Body of pancreas (tissue), 4 donors: ENCODE results near the gene ENTR1. TPM values are rescaled to one million over a fixed set of nuclear protein-coding genes. Genes with fewer than 3 reads are reported as not detected.

Experiments
- ATAC-seq: fragments of 150-250 bp; one replicate; pipeline ENCODE4 v1.9.1; 2016
- DNase-seq, 4 donors: peaks; one replicate each; pipeline ENCODE4 v3.0.0-alpha.2; 2019
- H3K27ac ChIP-seq, 4 donors: fragments of 200-600 bp; sonication (generic); 1 replicate in 3 of 4; 2 replicates in 1 of 4; pipeline versions ENCODE4 v1.5.1 to v1.6.1; 2016 to 2019; ENCODE audit warnings: mild to moderate bottlenecking in 1 of 4, mixed read lengths in 1 of 4, moderate library complexity in 1 of 4
- H3K27me3 ChIP-seq, 2 donors: fragments of 200-600 bp; sonication (generic); one replicate each; pipeline ENCODE4 v1.6.0; 2016; ENCODE audit warnings: mild to moderate bottlenecking in 1 of 2
- H3K36me3 ChIP-seq, 2 donors: fragments of 200-600 bp; sonication (generic); replicated peaks in 1 of 2; 2 replicates each; pipeline ENCODE4 v1.5.1; 2016; ENCODE audit warnings: low read depth in 2 of 2; ENCODE audit not compliant: insufficient read depth in 1 of 2
- H3K4me1 ChIP-seq: fragments of 200-600 bp; sonication (generic); one replicate; pipeline ENCODE4 v1.6.0; 2016
- H3K4me3 ChIP-seq, 2 donors: fragments of 200-600 bp; sonication (generic); 1 replicate in 1 of 2; 2 replicates in 1 of 2; pipeline ENCODE4 v1.5.1; 2016 to 2019
- H3K9me3 ChIP-seq, 3 donors: fragments of 200-600 bp; sonication (generic); 1 replicate in 2 of 3; 2 replicates in 1 of 3; pipeline ENCODE4 v1.5.1; 2016
- POLR2A ChIP-seq, 3 donors: fragments of 450-650 bp; IDR thresholded peaks; one replicate each; pipeline ENCODE4 v1.6.1; 2016; ENCODE audit warnings: antibody characterized with exemption in 3 of 3, mild to moderate bottlenecking in 2 of 3
- WGBS, 2 donors: methylation state at CpG; one replicate each; pipeline ENCODE4 v1.1.5; 2017; 5-methylcytosine and 5-hydroxymethylcytosine counted together
- intact Hi-C: fragments of 100-400 bp; cut with DNase I; formaldehyde crosslinking; loops from one replicate; pipeline ENCODE4 v1.15.1; 2023
- total RNA-seq, 2 donors: library from RNA; depleted of rRNA; stranded (reverse); fragments of >200 nt; gene quantifications; one replicate each; pipeline ENCODE4 v1.1.0, GENCODE V29; 2016
- TF ChIP-seq, protein P1 (sequence below), 7 experiments: fragments of 450-650 bp in 4 of 7; fragments of 200-600 bp in 3 of 7; sonication (generic) in 3 of 7; IDR thresholded peaks; one replicate each; pipeline ENCODE4 v1.5.1; 2016 to 2019; ENCODE audit warnings: antibody characterized with exemption in 7 of 7

The ENTR1 gene
- total RNA-seq, 2 donors from 2014 or later: 20.2 to 71.5 TPM

DNA sequence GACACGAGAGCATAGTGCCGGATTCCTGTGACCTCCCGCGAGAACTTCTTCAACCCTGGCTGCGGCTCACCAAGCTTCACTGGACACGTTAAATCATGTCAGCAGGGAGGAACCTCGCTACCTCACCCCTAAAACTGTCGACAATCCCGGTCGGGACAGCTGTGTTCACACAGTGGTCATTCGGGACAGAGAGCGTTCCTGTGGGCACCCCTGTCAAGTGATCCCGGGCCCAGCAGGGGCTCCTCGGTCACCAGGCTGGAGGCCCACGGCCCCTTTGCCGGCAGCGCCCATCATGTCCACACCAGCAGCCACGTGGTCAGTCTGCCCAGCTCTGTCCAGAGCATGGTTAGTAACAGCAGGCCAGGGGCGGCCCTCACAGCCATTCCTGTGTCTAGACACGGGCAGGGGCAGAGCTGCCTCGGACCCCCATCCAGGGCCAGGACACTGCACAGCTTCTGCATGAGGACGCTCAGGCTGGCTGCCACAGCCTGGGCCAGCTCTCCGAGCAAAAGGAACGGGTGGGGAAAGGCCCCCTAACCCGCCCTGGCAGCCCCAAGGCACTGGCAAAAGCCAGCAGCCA, 25.7 kb upstream of the ENTR1 start:
- H3K27me3 ChIP-seq: no peaks in the 10 kb centered on the region
- no peak overlapping the region for H3K27ac ChIP-seq
- DNase-seq (no peak), ATAC-seq (no peak)
- peaks cover 0 to under 1% of the 10 kb centered on the region in 2 donors for H3K36me3 ChIP-seq
- TF ChIP-seq POLR2A (IDR thresholded peaks at IDR 0.05): no peak
- TF ChIP-seq, protein P1, sequence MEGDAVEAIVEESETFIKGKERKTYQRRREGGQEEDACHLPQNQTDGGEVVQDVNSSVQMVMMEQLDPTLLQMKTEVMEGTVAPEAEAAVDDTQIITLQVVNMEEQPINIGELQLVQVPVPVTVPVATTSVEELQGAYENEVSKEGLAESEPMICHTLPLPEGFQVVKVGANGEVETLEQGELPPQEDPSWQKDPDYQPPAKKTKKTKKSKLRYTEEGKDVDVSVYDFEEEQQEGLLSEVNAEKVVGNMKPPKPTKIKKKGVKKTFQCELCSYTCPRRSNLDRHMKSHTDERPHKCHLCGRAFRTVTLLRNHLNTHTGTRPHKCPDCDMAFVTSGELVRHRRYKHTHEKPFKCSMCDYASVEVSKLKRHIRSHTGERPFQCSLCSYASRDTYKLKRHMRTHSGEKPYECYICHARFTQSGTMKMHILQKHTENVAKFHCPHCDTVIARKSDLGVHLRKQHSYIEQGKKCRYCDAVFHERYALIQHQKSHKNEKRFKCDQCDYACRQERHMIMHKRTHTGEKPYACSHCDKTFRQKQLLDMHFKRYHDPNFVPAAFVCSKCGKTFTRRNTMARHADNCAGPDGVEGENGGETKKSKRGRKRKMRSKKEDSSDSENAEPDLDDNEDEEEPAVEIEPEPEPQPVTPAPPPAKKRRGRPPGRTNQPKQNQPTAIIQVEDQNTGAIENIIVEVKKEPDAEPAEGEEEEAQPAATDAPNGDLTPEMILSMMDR (IDR thresholded peaks at IDR 0.05): no peak
- H3K9me3 ChIP-seq: no peaks in the 10 kb centered on the region
- peaks cover 32% of the 10 kb centered on the region for H3K4me1 ChIP-seq
- intact Hi-C loops: no loop called here
- 79 to 86% methylated on average over 5 to 24 of the region's 25 CpGs for WGBS, 2 donors
- no peak overlapping the region for H3K4me3 ChIP-seq

DNA sequence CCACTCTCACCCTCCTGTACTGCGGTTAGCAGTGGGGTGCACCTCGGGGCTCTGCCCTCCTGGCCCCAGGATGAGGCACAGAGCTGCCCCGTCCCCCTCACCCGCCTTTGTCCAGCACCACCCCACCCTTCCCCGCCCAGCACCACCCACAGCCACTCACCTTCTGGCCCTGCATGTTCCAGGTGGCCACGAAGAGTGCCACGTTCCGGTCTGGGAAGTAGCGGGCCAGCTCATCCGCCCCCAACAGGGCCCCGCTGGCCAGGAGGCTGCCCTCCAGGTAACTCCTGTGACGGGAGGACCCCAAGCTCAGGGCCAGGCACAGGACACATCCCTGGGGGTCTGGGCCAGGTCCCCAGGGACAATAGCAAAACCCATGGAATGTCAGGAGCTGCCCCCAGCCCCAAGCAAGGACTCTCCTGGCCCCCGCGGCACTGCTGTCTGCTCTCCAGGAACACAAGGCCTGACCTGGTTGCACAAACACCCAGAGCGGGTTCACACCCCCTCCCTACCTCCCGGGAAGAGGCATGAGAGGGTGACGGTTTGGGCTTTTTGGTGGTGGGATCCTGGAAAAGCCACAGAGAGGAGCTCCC, 24.3 kb upstream of the ENTR1 start:
- no peaks in the 10 kb centered on the region for H3K9me3 ChIP-seq
- H3K27me3 ChIP-seq: no peaks in the 10 kb centered on the region
- intact Hi-C loops: no loop called here
- H3K27ac ChIP-seq: no peak overlapping the region
- H3K4me1 ChIP-seq: peaks cover 27% of the 10 kb centered on the region
- H3K4me3 ChIP-seq: no peak overlapping the region
- DNase-seq (no peak), ATAC-seq (no peak)
- H3K36me3 ChIP-seq: no peaks in the 10 kb centered on the region
- TF ChIP-seq, protein P1 (IDR thresholded peaks at IDR 0.05): no peak
- TF ChIP-seq POLR2A (IDR thresholded peaks at IDR 0.05): no peak
- 92 to 95% methylated on average over 14 of the region's 17 CpGs for WGBS, 2 donors

DNA sequence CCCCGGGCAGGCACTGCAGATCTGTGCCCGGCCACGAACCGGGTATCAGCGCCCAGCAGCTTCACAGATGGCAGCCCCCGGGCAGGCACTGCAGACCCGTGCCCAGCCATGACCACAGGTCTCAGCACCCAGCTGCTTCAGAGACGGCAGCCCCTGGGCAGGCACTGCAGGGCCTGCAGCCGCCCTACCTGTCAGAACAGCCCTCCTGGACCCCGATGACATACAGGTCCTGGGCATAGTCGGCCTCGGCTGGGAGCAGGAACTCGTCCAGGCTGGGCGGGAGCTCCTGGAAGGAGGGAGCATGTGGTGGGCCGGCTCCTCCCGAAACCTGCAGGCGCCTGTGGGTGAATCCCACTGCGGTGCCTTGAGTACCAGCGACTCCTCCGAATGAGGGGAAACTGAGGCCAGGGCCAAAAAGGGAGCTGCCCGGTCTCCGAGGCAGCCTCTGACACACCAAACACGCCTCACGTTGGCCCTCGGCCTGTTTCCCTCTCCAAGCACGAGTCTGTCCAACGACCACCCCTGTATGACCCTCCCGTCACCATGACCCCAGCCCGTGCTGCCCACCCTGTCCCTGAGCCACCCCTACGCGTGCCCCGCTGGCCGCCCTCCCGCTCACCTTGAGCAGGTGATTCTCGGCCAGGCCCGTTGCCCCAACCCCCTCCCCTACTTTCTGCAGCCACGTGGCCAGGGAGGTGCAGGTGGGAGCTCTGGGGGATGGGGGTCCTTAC, 23.6 kb upstream of the ENTR1 start:
- Histone ChIP-seq H3K27ac (no peak overlapping the region), H3K4me1 (peaks cover 27% of the 10 kb centered on the region), H3K36me3 (no peaks in the 10 kb centered on the region), H3K9me3 (no peaks in the 10 kb centered on the region), H3K4me3 (no peak overlapping the region), H3K27me3 (no peaks in the 10 kb centered on the region)
- intact Hi-C loops: no loop called here
- TF ChIP-seq, protein P1 (IDR thresholded peaks at IDR 0.05): no peak
- no peak for TF ChIP-seq POLR2A (IDR thresholded peaks at IDR 0.05)
- ATAC-seq (no peak), DNase-seq (no peak)
- WGBS, 2 donors: 91% methylated on average over 22 to 32 of the region's 37 CpGs

DNA sequence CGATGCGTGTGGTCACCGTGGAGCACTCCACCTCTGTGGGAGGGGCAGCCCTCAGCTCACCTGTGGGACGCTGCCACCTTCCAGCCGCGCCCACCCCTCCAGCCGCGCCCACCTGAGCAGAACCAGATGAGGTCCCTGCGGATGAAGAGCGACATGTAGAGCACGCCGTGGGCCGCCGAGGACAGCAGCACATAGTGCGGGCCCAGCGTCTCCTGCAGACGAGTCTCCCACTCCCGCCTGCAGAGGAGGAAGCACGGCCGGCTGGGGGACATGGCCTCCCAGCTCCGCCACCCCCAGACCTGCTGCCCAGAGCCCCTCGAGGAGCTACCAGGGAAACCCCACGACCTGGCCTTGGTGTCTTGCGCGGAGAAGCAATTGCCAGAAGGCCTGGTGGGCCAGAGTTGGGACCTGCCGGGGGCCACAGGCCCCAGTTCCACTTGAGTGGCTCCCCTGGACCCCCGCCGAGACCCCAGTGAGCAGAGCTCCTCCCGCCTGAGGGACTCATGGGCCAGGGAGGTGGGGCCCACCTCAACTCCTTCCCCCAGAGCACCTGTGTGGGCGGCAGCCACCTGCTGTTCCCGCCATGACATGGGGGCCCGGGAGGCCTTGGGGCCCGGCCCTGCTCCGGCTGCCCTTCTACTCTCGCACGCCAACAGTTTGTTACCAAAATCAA, 22.8 kb upstream of the ENTR1 start:
- intact Hi-C loops: no loop called here
- Histone ChIP-seq H3K27me3 (no peaks in the 10 kb centered on the region), H3K27ac (no peak overlapping the region), H3K4me1 (peaks cover 21% of the 10 kb centered on the region), H3K9me3 (no peaks in the 10 kb centered on the region), H3K4me3 (no peak overlapping the region), H3K36me3 (no peaks in the 10 kb centered on the region)
- TF ChIP-seq, protein P1 (IDR thresholded peaks at IDR 0.05): no peak
- no peak for TF ChIP-seq POLR2A (IDR thresholded peaks at IDR 0.05)
- WGBS, 2 donors: 93 to 96% methylated on average over 13 to 35 of the region's 36 CpGs
- ATAC-seq (no peak), DNase-seq (no peak)
